DOHH2 (cell line): ENCODE measurements around the gene RASL10A.

Source experiments
- H3F3A ChIP-seq: fragments of 200-600 bp; sonication (generic), shearing (Covaris generic); 2 replicates; pipeline ENCODE4 v1.6.0; 2016; ENCODE audit warnings: antibody characterized with exemption, mild to moderate bottlenecking; ENCODE audit not compliant: control insufficient read depth, insufficient read depth
- H3K27ac ChIP-seq: fragments of 200-600 bp; sonication (generic); 2 replicates; pipeline ENCODE4 v1.5.1; 2014; ENCODE audit warnings: low read depth, mild to moderate bottlenecking, low read length, moderate library complexity
- H3K27me3 ChIP-seq: fragments of 200-600 bp; sonication (generic); 2 replicates; pipeline ENCODE4 v1.6.1; 2014; ENCODE audit warnings: mild to moderate bottlenecking, low read length, mixed read lengths; ENCODE audit not compliant: control insufficient read depth
- H3K36me3 ChIP-seq: fragments of 200-600 bp; sonication (generic); 2 replicates; pipeline ENCODE4 v1.6.1; 2014; ENCODE audit warnings: mild to moderate bottlenecking, low read length, moderate library complexity, mixed read lengths; ENCODE audit not compliant: control insufficient read depth
- H3K4me1 ChIP-seq: fragments of 200-600 bp; sonication (generic); 2 replicates; pipeline ENCODE4 v1.6.1; 2014; ENCODE audit warnings: mild to moderate bottlenecking, low read length, mixed read lengths; ENCODE audit not compliant: control insufficient read depth
- H3K4me2 ChIP-seq: fragments of 200-600 bp; sonication (generic); 2 replicates; pipeline ENCODE4 v1.6.0; 2014; ENCODE audit warnings: mild to moderate bottlenecking, low read length, moderate library complexity
- H3K4me3 ChIP-seq: fragments of 200-600 bp; sonication (generic); 2 replicates; pipeline ENCODE4 v1.5.1; 2014; ENCODE audit warnings: mild to moderate bottlenecking, low read length, mixed read lengths
- H3K79me2 ChIP-seq: fragments of 200-600 bp; sonication (generic); 2 replicates; pipeline ENCODE4 v1.6.1; 2014; ENCODE audit warnings: mild to moderate bottlenecking, low read length, mixed read lengths; ENCODE audit not compliant: control insufficient read depth
- H3K9me2 ChIP-seq: fragments of 200-600 bp; sonication (generic); replicated peaks from 2 replicates; pipeline ENCODE4 v1.6.1; 2014; ENCODE audit warnings: mild to moderate bottlenecking, low read length, mixed read lengths; ENCODE audit not compliant: control insufficient read depth
- H3K9me3 ChIP-seq: fragments of 200-600 bp; sonication (generic); 2 replicates; pipeline ENCODE4 v1.6.1; 2014; ENCODE audit warnings: antibody characterized with exemption, low read length, mixed read lengths; ENCODE audit not compliant: control insufficient read depth, insufficient read depth
- H4K20me1 ChIP-seq: fragments of 200-600 bp; sonication (generic); 2 replicates; pipeline ENCODE4 v1.6.0; 2014; ENCODE audit warnings: low read depth, mild to moderate bottlenecking, antibody characterized with exemption, low read length, moderate library complexity; ENCODE audit not compliant: control insufficient read depth, insufficient read depth
- EZH2phosphoT487 ChIP-seq: fragments of 200-600 bp; sonication (generic); IDR thresholded peaks from 2 replicates; pipeline ENCODE4 v1.6.1; 2017; ENCODE audit warnings: borderline replicate concordance, mild to moderate bottlenecking, antibody characterized with exemption, low read length, moderate library complexity, mixed read lengths
- TF ChIP-seq, protein P1 (sequence below): fragments of 200-600 bp; sonication (generic); IDR thresholded peaks from one replicate; pipeline ENCODE4 v1.5.1; 2014; ENCODE audit warnings: antibody characterized with exemption, mild to moderate bottlenecking, low read depth, low read length; ENCODE audit not compliant: poor library complexity, severe bottlenecking

Gene RASL10A

GRCh38 chr22:29292379-29292778, 23.1 kb downstream of the RASL10A start:
- Histone ChIP-seq H3K4me2 (no peak overlapping the region), H3K27me3 (no peaks in the 10 kb centered on the region), H3K4me3 (no peak overlapping the region), H3K27ac (no peak overlapping the region), H3K9me3 (no peaks in the 10 kb centered on the region), H3K9me2 (no peaks in the 10 kb centered on the region), H3K4me1 (peaks cover 12% of the 10 kb centered on the region), H4K20me1 (peaks cover 34% of the 10 kb centered on the region; the same call in 1 of the 2 replicates), H3K36me3 (peaks cover 99% of the 10 kb centered on the region), H3F3A (peaks cover 13% of the 10 kb centered on the region), H3K79me2 (peaks cover 38% of the 10 kb centered on the region)
- no peak for TF ChIP-seq EZH2phosphoT487
- TF ChIP-seq, protein P1, sequence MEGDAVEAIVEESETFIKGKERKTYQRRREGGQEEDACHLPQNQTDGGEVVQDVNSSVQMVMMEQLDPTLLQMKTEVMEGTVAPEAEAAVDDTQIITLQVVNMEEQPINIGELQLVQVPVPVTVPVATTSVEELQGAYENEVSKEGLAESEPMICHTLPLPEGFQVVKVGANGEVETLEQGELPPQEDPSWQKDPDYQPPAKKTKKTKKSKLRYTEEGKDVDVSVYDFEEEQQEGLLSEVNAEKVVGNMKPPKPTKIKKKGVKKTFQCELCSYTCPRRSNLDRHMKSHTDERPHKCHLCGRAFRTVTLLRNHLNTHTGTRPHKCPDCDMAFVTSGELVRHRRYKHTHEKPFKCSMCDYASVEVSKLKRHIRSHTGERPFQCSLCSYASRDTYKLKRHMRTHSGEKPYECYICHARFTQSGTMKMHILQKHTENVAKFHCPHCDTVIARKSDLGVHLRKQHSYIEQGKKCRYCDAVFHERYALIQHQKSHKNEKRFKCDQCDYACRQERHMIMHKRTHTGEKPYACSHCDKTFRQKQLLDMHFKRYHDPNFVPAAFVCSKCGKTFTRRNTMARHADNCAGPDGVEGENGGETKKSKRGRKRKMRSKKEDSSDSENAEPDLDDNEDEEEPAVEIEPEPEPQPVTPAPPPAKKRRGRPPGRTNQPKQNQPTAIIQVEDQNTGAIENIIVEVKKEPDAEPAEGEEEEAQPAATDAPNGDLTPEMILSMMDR, result no peak

GRCh38 chr22:29291215-29291614, 24.3 kb downstream of the RASL10A start:
- TF ChIP-seq, protein P1, result no peak
- TF ChIP-seq EZH2phosphoT487, result no peak
- Histone ChIP-seq H3K9me3 (no peaks in the 10 kb centered on the region), H3K4me2 (no peak overlapping the region), H3F3A (peaks cover 13% of the 10 kb centered on the region), H4K20me1 (peaks cover 30% of the 10 kb centered on the region; the same call in 1 of the 2 replicates), H3K27ac (no peak overlapping the region), H3K79me2 (peaks cover 46% of the 10 kb centered on the region), H3K4me3 (no peak overlapping the region), H3K9me2 (no peaks in the 10 kb centered on the region), H3K27me3 (no peaks in the 10 kb centered on the region), H3K36me3 (peaks cover 99% of the 10 kb centered on the region), H3K4me1 (peaks cover 11% of the 10 kb centered on the region)

GRCh38 chr22:29290061-29290460, 25.4 kb downstream of the RASL10A start:
- Histone ChIP-seq H3K4me3 (no peak overlapping the region), H3K9me3 (no peaks in the 10 kb centered on the region), H3K27me3 (no peaks in the 10 kb centered on the region), H4K20me1 (peaks cover 30% of the 10 kb centered on the region; the same call in 1 of the 2 replicates), H3K4me1 (no peaks in the 10 kb centered on the region), H3K9me2 (no peaks in the 10 kb centered on the region), H3K27ac (no peak overlapping the region), H3K36me3 (peaks cover 99% of the 10 kb centered on the region), H3F3A (peaks cover 2% of the 10 kb centered on the region; the same call in 1 of the 2 replicates), H3K4me2 (no peak overlapping the region), H3K79me2 (peaks cover 53% of the 10 kb centered on the region)
- no peak for TF ChIP-seq EZH2phosphoT487
- TF ChIP-seq, protein P1, result no peak
